HL-60 (cell line): ENCODE results near the gene GPR171.

ENCODE experiments used
- GABPA ChIP-seq: IDR thresholded peaks from 2 replicates; pipeline ENCODE4 v1.6.1; 2012; ENCODE audit warnings: low read depth
- POLR2AphosphoS5 ChIP-seq: IDR thresholded peaks from 2 replicates; pipeline ENCODE4 v1.6.1; 2012; ENCODE audit warnings: low read depth
- TF ChIP-seq, protein P1 (sequence below): IDR thresholded peaks from 2 replicates; pipeline ENCODE4 v1.6.1; 2012; ENCODE audit warnings: low read depth; ENCODE audit not compliant: insufficient replicate concordance
- TF ChIP-seq, protein P2 (sequence below): IDR thresholded peaks from one replicate; pipeline ENCODE4 v1.5.1; 2011; ENCODE audit warnings: low read length, control low read depth, inconsistent platforms; ENCODE audit not compliant: insufficient read depth

DNA sequence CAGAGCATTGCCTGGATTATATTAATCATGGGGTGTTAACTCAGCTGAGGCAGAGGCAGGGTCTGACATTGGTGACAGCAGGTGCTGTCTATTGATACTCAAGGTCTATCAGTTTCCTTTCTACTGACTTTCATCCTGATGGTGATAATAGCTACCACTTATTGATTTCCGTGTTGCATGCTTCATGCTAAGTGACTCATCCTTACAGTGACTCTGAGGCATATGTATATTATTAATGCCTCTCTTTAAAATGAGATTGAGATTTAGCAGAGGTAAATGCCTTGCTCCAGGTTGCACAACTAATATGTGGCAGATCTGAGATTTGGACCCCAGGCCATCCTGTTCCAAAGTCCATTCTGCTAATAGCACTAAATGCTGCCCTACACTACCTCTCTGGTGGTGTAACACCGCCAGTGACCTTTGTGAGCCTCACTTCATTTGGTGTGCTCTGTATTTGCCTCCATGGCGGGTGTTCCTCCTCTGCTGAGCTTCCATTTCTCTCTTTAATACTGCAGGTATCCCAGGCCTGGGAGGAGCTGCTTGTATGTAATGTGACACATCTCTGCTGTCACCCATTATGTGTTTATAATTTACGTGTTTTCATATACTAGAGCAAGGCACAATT lies 50.4 kb downstream of the GPR171 start:
- TF ChIP-seq, protein P1, sequence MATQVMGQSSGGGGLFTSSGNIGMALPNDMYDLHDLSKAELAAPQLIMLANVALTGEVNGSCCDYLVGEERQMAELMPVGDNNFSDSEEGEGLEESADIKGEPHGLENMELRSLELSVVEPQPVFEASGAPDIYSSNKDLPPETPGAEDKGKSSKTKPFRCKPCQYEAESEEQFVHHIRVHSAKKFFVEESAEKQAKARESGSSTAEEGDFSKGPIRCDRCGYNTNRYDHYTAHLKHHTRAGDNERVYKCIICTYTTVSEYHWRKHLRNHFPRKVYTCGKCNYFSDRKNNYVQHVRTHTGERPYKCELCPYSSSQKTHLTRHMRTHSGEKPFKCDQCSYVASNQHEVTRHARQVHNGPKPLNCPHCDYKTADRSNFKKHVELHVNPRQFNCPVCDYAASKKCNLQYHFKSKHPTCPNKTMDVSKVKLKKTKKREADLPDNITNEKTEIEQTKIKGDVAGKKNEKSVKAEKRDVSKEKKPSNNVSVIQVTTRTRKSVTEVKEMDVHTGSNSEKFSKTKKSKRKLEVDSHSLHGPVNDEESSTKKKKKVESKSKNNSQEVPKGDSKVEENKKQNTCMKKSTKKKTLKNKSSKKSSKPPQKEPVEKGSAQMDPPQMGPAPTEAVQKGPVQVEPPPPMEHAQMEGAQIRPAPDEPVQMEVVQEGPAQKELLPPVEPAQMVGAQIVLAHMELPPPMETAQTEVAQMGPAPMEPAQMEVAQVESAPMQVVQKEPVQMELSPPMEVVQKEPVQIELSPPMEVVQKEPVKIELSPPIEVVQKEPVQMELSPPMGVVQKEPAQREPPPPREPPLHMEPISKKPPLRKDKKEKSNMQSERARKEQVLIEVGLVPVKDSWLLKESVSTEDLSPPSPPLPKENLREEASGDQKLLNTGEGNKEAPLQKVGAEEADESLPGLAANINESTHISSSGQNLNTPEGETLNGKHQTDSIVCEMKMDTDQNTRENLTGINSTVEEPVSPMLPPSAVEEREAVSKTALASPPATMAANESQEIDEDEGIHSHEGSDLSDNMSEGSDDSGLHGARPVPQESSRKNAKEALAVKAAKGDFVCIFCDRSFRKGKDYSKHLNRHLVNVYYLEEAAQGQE: no peak
- TF ChIP-seq, protein P2, sequence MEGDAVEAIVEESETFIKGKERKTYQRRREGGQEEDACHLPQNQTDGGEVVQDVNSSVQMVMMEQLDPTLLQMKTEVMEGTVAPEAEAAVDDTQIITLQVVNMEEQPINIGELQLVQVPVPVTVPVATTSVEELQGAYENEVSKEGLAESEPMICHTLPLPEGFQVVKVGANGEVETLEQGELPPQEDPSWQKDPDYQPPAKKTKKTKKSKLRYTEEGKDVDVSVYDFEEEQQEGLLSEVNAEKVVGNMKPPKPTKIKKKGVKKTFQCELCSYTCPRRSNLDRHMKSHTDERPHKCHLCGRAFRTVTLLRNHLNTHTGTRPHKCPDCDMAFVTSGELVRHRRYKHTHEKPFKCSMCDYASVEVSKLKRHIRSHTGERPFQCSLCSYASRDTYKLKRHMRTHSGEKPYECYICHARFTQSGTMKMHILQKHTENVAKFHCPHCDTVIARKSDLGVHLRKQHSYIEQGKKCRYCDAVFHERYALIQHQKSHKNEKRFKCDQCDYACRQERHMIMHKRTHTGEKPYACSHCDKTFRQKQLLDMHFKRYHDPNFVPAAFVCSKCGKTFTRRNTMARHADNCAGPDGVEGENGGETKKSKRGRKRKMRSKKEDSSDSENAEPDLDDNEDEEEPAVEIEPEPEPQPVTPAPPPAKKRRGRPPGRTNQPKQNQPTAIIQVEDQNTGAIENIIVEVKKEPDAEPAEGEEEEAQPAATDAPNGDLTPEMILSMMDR: no peak
- TF ChIP-seq GABPA (no peak), POLR2AphosphoS5 (no peak)
